AG10803 (cell line): ENCODE data around the gene ZNF100.
"Not testable (repeated sequence)": the region's sequence is repeated elsewhere in the genome, so short reads cannot be mapped to it uniquely, and the experiment has no call there.

Source experiments
- DNase-seq: peaks from one replicate; pipeline ENCODE4 v3.0.0; 2010; ENCODE audit warnings: low read depth
- H3K4me3 ChIP-seq: 2 replicates; pipeline ENCODE4 v1.5.1; 2011; ENCODE audit warnings: mild to moderate bottlenecking, low read length, control low read depth
- TF ChIP-seq, protein P1 (sequence below): conservative IDR thresholded peaks from 2 replicates; pipeline ENCODE4 v1.5.1; 2011; ENCODE audit warnings: mild to moderate bottlenecking, low read length, control low read depth, inconsistent platforms

ZNF100 gene

DNA sequence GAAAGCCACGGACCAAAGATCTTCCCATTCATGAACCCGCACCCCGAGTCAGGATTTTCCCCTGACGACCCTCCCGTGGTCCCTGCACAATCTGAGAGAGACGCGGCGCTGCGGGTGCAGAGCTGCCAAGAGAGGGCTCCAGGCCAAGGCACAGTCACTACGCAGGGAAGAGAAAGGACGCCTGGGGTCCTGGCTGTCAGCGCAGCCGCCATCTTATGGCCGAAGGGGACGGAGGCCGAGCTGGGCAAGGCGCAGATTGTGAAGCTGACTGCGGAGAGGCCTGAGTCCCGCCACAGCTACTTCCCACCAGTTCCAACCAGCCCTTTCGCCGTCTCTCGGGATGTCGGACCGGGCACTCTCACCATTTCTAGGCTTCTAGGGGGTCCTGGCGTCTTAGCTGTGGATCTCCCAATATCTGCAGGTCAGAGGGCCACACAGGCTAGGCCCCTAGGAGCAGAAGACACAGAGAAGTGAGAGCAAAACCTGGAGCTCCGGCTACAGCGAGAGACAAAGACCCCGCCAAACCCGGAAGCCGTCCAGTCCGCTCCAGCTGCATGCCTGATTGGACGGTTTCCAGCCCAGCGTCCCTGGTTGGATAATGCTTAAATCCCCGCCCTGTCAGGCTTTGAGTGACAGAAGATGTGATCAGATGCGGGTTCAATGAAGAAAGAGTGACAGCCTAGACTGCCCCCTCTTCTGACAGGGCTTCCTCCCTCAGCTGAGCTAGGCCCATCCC lies at the start of gene ZNF100:
Gene ZNF100 (minus strand): TSS at position 515 of the 736 bp plus-strand sequence. CDS start 150 bp downstream, at position 365.
- TF ChIP-seq, protein P1, sequence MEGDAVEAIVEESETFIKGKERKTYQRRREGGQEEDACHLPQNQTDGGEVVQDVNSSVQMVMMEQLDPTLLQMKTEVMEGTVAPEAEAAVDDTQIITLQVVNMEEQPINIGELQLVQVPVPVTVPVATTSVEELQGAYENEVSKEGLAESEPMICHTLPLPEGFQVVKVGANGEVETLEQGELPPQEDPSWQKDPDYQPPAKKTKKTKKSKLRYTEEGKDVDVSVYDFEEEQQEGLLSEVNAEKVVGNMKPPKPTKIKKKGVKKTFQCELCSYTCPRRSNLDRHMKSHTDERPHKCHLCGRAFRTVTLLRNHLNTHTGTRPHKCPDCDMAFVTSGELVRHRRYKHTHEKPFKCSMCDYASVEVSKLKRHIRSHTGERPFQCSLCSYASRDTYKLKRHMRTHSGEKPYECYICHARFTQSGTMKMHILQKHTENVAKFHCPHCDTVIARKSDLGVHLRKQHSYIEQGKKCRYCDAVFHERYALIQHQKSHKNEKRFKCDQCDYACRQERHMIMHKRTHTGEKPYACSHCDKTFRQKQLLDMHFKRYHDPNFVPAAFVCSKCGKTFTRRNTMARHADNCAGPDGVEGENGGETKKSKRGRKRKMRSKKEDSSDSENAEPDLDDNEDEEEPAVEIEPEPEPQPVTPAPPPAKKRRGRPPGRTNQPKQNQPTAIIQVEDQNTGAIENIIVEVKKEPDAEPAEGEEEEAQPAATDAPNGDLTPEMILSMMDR, result no peak
- H3K4me3 ChIP-seq, result peak within 1 kb of the TSS; percentile 94
- peak; percentile 89 for DNase-seq

DNA sequence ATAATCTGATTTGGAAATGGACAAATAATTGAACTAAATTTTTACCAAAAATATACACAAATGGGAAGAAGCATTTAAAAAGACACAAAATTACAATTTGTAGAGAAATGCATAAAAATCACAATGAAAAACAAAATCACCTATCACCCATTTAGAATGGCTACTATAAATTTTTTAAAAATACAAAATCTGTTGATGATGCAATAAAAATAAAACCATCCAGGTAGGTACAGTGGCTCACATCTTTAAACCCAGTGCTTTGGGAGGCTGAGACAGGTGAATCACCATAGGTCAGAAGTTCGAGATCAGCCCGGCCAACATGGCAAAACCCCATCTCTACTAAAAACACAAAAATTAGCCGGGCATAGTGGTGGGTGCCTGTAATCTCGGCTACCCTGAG lies 45.1 kb upstream of the ZNF100 start:
- TF ChIP-seq, protein P1, result no peak
- H3K4me3 ChIP-seq, result no peak overlapping the region
- DNase-seq, result no peak

DNA sequence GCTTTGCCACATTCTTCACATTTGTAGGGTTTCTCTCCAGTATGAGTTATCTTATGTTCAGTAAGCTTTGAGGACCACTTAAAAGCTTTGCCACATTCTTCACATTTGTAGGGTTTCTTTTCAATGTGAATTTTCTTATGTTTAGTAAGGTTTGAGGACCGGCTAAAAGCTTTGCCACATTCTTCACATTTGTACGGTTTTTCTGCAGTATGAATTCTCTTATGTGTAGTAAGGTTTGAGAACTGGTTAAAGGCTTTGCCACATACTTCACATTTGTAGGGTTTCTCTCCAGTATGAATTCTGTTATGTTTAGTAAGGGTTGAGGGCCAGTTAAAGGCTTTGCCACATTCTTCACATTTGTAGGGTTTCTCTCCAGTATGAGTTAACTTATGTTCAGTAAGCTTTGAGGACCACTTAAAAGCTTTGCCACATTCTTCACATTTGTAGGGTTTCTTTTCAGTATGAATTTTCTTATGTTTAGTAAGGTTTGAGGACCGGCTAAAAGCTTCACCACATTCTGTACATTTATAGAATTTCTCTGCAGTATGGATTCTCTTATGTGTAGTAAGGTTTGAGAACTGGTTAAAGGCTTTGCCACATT lies 41.1 kb upstream of the ZNF100 start:
- H3K4me3 ChIP-seq, DNase-seq: not testable (repeated sequence)

DNA sequence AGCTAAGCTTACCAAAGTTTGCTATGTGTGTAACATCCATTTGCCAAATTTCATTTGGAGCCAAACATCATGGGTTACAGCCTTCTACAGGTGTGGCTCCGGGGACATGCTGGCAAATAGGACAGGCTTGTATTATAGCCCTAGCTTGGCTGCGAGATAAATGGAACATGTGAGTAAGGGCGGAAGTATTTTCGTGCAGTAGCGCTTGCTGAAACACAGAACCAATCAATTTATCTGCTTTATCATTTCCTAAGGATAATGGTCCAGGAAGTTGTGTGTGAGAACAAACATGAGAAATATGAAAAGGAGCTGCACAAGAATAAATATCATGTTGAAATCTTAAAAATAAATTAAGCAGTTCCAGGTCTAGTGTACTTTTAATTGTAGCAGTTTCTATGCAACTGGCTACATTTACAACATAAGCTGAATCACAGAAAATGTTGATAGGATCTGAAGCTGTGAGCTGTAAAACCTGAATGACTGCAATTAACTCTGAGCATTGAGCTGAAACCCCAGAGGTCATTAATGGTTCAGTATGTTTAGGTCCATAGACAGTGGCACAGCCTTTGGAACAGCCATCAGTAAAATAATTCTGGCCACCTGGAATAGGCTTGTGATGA lies 22.2 kb upstream of the ZNF100 start:
- H3K4me3 ChIP-seq, result no peak overlapping the region
- TF ChIP-seq, protein P1, result no peak
- no peak for DNase-seq

DNA sequence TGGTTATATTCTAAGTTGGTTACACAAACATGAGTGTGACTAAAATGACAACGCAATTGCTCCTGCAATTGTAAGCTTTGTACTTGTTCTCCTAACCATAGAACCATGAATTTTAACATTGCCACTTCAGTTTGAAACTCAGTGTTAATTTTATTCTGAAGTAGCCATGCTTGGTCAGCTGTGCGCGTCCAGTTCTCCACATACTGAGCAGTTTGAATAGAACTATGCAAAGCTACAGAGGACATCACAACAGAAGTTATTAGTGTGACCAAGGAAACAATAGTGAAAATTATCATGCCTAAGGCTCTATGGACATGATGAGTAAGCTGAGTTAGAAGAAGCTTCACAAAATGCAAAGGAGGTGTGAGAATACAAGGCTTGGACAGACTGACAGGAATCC lies 19.6 kb upstream of the ZNF100 start:
- no peak for DNase-seq
- TF ChIP-seq, protein P1, result no peak
- H3K4me3 ChIP-seq, result no peak overlapping the region

DNA sequence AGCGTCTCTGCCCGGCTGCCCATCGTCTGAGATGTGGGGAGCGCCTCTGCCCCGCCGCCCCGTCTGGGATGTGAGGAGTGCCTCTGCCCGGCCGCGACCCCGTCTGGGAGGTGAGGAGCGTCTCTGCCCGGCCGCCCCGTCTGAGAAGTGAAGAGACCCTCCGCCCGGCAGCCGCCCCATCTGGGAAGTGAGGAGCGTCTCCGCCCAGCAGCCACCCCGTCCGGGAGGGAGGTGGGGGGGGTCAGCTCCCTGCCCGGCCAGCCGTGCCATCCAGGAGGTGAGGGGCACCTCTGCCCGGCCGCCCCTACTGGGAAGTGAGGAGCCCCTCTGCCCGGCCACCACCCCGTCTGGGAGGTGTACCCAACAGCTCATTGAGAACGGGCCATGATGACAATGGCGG lies 8.4 kb upstream of the ZNF100 start:
- DNase-seq, H3K4me3 ChIP-seq: not testable (repeated sequence)

DNA sequence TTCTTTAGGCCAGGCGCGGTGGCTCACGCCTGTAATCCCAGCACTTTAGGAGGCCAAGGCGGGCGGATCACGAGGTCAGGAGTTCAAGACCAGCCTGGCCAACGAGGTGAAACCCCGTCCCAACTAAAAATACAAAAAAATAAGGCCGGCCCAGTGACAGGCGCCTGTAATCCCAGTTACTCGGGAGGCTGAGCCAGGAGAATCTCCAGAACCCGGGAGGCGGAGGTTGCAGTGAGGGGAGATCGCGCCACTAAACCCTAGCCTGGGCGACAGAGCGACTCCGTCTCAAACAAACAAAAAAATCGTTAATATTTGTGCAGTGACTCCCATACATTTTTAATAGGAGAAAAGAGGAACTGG lies 694 bp downstream of the ZNF100 start:
- DNase-seq, result not testable (repeated sequence)
- H3K4me3 ChIP-seq, result peak overlapping the region; percentile 94

DNA sequence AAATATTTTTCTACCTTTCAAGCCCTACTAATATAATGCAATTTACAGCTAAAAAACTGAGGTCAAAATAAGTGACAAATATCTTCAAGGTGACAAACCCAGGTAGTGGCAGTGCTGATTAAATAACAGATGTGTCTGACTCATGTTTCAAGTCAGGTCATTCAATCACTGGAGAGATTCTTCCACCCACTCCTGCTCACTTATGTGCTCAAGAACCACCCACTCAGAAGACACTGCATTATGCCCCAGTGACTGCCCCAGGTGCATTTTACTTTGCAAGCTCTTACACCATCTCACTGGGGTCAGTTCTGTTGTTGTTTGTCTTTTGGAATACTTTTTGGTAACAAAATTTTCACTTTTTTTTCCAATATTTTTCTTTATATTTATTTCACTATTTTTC lies 2.2 kb downstream of the ZNF100 start:
- TF ChIP-seq, protein P1, result no peak
- no peak for DNase-seq
- no peak overlapping the region for H3K4me3 ChIP-seq

DNA sequence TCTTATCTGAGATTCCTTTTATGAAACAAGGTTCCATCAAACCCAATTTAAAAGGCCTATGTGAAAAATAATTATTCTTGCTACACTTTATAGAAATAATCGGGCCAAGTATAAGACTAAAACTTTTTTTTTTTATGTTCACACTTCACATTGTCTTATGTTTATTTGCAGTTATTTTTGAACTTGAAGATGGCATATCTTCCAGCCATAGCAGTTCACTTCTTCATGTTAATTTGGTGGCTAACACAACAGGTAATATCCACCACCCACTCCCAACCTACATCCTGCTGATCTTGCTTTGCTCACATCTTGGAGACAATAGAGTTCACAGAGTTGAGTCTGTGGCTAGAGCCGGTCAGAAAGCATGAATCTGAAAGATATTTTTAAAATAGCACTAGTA lies 5.8 kb downstream of the ZNF100 start:
- H3K4me3 ChIP-seq, DNase-seq: not testable (repeated sequence)
